AG04449 (cell line): ENCODE measurements around the gene DLGAP3.
"Not testable (repeated sequence)": the region's sequence is repeated elsewhere in the genome, so short reads cannot be mapped to it uniquely, and the experiment has no call there.

Source experiments
- CTCF ChIA-PET: fragments of 350-600 bp; formaldehyde crosslinking; extraction: SDS; loops from one replicate; lab custom pipeline; 2021; ENCODE audit warnings: antibody characterized with exemption; lab: Yijun Ruan, JAX
- POLR2A ChIA-PET: fragments of 400-600, 350-600 bp; formaldehyde crosslinking; extraction: SDS; loops from one replicate; lab custom pipeline; 2020; ENCODE audit warnings: antibody characterized with exemption, inconsistent platforms; lab: Yijun Ruan, JAX
- DNase-seq: peaks from one replicate; pipeline ENCODE4 v3.0.0-alpha.2; 2010; ENCODE audit warnings: low read depth, low spot score
- H3K4me3 ChIP-seq: 2 replicates; pipeline ENCODE4 v1.5.1; 2011; ENCODE audit warnings: low read depth, mild to moderate bottlenecking, control low read depth, low read length
- TF ChIP-seq, protein P1 (sequence below): IDR thresholded peaks from one replicate; pipeline ENCODE4 v1.5.1; 2011; ENCODE audit warnings: mild to moderate bottlenecking, moderate library complexity, low read length, control low read depth, inconsistent platforms; ENCODE audit not compliant: insufficient read depth; ENCODE audit errors: missing control alignments

Gene DLGAP3

DNA sequence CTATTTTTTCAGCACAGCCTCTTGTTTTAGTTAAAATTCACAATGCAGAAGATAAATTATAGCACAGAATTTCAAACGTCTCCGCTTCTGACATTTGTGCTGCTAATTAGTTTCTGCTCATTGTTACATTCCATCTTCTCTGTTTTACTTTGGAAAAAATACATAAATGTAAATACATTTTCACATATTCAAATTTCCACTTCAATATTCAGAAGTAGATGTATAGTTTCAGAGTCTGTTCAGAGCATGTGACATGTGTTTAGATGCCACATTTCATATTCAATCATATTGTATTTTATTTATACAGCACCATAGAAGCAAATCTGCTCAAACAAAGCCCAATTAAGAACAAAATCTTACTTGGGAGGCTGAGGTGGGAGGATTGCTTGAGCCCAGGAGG, 36.1 kb upstream of the DLGAP3 start:
- TF ChIP-seq, protein P1, sequence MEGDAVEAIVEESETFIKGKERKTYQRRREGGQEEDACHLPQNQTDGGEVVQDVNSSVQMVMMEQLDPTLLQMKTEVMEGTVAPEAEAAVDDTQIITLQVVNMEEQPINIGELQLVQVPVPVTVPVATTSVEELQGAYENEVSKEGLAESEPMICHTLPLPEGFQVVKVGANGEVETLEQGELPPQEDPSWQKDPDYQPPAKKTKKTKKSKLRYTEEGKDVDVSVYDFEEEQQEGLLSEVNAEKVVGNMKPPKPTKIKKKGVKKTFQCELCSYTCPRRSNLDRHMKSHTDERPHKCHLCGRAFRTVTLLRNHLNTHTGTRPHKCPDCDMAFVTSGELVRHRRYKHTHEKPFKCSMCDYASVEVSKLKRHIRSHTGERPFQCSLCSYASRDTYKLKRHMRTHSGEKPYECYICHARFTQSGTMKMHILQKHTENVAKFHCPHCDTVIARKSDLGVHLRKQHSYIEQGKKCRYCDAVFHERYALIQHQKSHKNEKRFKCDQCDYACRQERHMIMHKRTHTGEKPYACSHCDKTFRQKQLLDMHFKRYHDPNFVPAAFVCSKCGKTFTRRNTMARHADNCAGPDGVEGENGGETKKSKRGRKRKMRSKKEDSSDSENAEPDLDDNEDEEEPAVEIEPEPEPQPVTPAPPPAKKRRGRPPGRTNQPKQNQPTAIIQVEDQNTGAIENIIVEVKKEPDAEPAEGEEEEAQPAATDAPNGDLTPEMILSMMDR: no peak
- H3K4me3 ChIP-seq: no peak overlapping the region
- ChIA-PET CTCF (no interaction called here), POLR2A (no interaction called here)
- no peak for DNase-seq

DNA sequence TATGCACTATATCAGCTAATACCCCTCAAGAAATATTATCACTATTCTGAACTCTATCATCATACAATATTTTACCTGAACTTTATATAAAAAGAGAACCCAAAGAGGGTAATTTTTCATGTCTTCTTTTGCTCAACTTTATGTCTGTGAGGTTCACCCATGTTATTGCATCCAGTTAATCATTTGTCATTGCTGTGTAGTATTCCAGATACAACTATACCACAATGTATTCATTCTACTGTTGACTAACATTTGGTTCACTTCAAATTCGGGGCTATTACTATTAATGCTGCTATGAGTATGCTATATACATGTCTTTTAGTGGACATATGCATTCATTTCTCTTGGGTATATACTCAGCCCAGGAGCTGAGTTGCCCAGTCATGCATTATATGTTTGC, 21.0 kb upstream of the DLGAP3 start:
- TF ChIP-seq, protein P1: no peak
- DNase-seq: no peak
- CTCF ChIA-PET: no interaction called here
- H3K4me3 ChIP-seq: no peak overlapping the region
- POLR2A ChIA-PET: no interaction called here

DNA sequence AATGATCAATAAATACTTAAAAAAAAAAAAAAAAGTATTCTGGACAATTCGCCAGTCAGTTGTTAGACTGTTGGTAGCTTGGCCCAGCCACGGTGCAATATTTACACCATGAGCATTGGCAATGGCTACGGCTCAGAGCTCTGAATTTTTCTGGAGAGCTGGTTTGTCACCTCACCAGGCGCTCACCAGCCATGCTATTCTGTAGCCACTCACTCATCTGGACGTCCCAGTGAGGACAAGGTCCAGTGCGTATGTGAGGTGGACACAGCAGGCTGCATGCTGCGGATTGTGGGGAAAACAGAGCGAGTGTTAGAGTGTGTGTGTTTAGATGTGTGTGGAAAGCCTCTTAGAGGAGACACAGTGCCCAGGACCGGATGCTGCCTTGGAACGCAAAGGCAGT, 19.3 kb upstream of the DLGAP3 start:
- DNase-seq, POLR2A ChIA-PET, CTCF ChIA-PET, H3K4me3 ChIP-seq: not testable (repeated sequence)

DNA sequence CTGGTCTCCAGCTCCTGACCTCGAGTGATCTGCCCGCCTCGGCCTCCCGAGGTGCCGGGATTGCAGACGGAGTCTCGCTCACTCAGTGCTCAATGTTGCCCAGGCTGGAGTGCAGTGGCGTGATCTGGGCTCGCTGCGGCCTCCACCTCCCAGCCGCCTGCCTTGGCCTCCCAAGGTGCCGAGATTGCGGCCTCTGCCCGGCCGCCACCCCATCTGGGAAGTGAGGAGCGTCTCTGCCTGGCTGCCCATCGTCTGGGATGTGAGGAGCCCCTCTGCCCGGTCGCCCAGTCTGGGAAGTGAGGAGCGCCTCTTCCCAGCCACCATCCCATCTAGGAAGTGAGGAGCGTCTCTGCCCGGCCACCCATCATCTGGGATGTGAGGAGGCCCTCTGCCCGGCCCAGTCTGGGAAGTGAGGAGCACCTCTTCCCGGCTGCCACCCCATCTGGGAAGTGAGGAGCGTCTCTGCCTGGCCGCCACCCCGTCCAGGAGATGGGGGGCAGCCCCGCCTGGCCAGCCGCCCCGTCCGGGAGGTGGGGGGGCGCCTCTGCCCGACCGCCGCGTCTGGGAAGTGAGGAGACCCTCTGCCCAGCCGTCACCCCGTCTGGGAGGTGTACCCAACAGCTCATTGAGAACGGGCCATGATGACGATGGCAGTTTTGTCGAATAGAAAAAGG, 18.3 kb upstream of the DLGAP3 start:
- DNase-seq, CTCF ChIA-PET, H3K4me3 ChIP-seq, POLR2A ChIA-PET: not testable (repeated sequence)

DNA sequence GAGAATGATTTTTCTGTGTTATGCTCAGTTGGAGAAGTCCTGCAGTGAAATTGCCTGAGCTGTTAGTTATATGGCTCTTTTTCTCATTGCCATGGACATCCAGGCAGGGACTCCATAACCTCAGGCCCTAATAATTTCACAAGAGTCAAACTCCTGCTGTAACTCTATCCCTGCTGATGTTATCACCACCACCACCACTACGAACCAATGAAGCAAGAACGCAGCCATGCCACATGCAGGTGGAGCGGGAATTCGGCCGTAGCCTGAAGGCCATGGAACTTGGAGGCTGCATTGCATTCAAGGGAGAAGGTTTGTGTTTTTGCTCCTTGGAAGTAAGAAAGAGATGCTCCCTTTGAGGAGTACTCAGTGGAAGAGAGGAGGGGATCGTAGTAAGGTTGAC, 16.8 kb upstream of the DLGAP3 start:
- TF ChIP-seq, protein P1: no peak
- CTCF ChIA-PET: no interaction called here

DNA sequence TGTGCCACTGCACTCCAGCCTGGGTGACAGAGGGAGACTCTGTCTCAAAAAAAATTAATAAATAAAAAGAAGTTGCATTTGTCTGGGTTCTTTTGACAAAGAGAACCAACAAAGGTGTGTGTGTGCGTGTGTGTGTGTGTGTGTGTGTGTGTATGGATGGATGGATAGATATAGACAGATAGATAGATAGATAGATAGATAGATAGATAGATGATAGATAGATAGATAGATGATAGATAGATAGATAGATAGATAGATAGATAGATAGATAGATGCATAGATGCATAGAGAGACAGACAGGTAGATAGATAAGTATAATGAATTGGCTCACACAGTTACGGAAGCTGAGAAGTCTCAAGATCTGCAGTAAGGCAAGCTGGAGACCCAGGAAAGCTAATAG, 12.3 kb upstream of the DLGAP3 start:
- DNase-seq, CTCF ChIA-PET, H3K4me3 ChIP-seq, POLR2A ChIA-PET: not testable (repeated sequence)

More for the DNA sequence above, 16.8 kb upstream of the DLGAP3 start:
- no peak for DNase-seq
- POLR2A ChIA-PET: no interaction called here
- no peak overlapping the region for H3K4me3 ChIP-seq

DNA sequence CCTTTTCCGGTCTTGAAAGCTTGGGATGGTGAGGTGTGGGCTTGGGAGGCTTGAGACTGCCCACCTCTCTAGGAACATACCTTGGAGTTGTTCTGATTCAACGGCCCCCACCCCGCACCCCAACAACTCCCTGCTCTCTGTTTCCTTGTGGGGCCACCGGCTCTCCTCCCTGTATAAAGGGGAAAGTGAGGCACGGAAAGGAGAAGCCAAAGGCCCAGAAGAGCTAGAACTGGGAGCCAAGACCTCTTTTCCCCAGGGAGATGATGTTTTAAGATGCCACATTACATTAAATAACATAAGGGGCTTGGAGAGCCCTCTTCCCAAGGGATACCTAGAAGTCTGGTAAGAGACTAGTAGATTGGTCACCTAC, 1.2 kb upstream of the DLGAP3 start:
- H3K4me3 ChIP-seq: no peak overlapping the region
- no peak for DNase-seq
- TF ChIP-seq, protein P1: no peak
- ChIA-PET CTCF (no interaction called here), POLR2A (no interaction called here)

DNA sequence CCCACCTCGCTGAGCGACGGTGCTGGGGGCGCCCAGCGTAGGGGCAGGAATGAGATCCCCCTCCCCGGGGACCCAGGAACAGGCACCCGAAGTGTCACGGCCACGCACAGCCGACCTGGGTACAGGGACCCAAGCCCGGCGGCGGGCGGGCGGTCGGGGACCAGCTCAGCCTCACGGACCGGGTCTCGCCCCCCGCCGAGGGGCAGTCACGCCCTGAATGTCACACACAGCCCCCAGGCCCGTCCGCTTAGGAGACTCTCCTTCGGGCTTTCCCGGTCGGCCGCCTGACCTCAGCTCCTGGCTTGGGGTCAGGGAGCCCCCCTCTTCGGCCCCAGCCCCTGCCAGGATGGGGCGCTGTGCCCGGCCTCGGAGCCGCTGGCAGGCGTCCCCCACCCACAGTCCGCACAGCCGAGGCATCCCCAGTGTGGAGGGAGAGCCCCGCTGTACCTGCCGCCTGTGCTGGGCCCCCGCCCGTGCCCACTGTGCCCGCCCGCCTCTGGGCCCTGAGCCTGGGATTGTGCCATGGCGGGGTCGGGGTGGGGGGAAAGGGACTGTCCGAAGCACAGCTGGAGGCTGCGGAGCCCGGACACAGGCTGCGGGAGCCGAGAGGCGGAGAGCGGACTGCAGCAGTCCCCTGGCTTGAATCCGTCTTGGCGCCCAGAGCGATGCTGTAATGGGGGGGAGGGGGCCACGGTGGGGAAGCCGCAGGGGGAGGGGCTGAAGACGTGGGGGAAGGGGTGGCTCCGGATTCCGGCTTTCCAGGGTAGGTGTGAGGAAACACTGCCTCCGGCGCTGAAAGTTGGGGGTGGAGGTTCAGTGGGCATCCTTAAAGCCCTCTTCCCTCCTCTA, 627 bp upstream of the DLGAP3 start:
- TF ChIP-seq, protein P1: no peak
- ChIA-PET CTCF (no interaction called here), POLR2A (no interaction called here)
- no peak overlapping the region; the same call in 1 of the 2 replicates for H3K4me3 ChIP-seq
- DNase-seq: no peak
